ENCODE measurements around the gene SEPTIN5. TPM values are rescaled to one million over a fixed set of nuclear protein-coding genes. Genes with fewer than 3 reads are reported as not detected.

Gene SEPTIN5
- total RNA-seq, 4 donors from 2014 or later, result 14.0 to 124 (median 27.3) TPM

DNA sequence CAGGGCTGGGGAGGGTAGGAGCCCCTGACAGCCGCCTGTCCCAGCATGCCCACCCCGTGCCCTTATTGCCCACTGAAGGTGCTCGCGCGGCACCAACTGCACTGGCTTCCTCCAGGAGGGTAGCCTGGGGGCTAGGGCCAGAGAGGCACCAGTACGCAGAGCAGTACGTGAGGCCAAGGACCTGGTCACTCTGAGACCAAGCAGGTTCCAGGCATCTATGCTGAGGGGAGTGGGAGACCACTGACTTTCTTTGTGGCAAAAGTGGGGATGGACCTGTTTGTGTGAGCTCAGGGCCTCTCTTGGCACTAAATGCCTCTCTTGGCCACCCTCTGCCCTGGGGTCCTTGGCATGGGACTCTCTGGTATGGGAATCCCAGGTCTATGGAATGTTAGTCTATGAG, 19.9 kb downstream of the SEPTIN5 start:
- intact Hi-C loops (cut with DNase I), result no loop called here
- WGBS, 2 donors, result 88 to 93% methylated on average over 5 to 6 of the region's 7 CpGs
- DNase-seq, result no peak

DNA sequence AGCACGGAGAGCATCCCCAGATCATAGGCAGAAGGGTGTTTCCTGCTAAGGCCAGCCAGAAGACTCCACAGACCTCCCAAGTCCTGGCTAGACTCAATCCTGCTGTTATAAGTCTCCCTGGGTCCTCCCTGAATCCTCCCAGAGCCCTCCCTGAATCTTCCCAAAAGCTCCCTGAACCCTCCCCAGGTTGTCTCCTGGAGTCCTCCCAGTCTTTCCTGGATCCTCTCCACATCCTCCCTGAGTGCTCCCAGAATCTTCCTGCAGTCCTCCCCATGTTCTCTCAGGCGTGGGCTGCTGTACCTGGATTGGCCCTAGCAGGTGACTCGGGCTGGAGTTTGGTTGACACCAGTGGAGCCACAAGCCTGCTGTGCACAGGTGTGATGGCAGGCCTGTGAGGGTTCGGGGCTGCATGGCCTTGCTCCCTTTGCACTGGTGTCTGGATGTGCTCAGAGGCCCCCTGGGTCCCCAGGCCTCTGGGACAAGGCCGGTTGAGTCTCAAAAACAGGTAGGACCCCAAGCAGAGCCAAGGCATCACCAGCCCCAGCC, 20.6 kb downstream of the SEPTIN5 start:
- DNase-seq, result no peak
- Histone ChIP-seq H3K27ac (no peak overlapping the region), H3K27me3 (no peaks in the 10 kb centered on the region), H3K4me3 (replicated peaks in 1 of 3) (no peak overlapping the region), H3K4me1 (peaks cover 0 to 10% of the 10 kb centered on the region in 2 donors), H3K36me3 (no peaks in the 10 kb centered on the region), H3K9me3 (no peaks in the 10 kb centered on the region)
- intact Hi-C loops (cut with DNase I), result no loop called here
- 88 to 93% methylated on average over 3 to 4 of the region's 5 CpGs for WGBS, 2 donors
- TF ChIP-seq POLR2A (IDR thresholded peaks at IDR 0.05), result no peak
- TF ChIP-seq, protein P1, sequence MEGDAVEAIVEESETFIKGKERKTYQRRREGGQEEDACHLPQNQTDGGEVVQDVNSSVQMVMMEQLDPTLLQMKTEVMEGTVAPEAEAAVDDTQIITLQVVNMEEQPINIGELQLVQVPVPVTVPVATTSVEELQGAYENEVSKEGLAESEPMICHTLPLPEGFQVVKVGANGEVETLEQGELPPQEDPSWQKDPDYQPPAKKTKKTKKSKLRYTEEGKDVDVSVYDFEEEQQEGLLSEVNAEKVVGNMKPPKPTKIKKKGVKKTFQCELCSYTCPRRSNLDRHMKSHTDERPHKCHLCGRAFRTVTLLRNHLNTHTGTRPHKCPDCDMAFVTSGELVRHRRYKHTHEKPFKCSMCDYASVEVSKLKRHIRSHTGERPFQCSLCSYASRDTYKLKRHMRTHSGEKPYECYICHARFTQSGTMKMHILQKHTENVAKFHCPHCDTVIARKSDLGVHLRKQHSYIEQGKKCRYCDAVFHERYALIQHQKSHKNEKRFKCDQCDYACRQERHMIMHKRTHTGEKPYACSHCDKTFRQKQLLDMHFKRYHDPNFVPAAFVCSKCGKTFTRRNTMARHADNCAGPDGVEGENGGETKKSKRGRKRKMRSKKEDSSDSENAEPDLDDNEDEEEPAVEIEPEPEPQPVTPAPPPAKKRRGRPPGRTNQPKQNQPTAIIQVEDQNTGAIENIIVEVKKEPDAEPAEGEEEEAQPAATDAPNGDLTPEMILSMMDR (IDR thresholded peaks at IDR 0.05), result no peak

More for the DNA sequence above, 19.9 kb downstream of the SEPTIN5 start:
- Histone ChIP-seq H3K9me3 (no peaks in the 10 kb centered on the region), H3K27ac (no peak overlapping the region), H3K4me1 (peaks cover 0 to 10% of the 10 kb centered on the region in 2 donors), H3K4me3 (replicated peaks in 1 of 3) (no peak overlapping the region), H3K27me3 (no peaks in the 10 kb centered on the region), H3K36me3 (no peaks in the 10 kb centered on the region)
- no peak for TF ChIP-seq POLR2A (IDR thresholded peaks at IDR 0.05)
- TF ChIP-seq, protein P1 (IDR thresholded peaks at IDR 0.05), result no peak

DNA sequence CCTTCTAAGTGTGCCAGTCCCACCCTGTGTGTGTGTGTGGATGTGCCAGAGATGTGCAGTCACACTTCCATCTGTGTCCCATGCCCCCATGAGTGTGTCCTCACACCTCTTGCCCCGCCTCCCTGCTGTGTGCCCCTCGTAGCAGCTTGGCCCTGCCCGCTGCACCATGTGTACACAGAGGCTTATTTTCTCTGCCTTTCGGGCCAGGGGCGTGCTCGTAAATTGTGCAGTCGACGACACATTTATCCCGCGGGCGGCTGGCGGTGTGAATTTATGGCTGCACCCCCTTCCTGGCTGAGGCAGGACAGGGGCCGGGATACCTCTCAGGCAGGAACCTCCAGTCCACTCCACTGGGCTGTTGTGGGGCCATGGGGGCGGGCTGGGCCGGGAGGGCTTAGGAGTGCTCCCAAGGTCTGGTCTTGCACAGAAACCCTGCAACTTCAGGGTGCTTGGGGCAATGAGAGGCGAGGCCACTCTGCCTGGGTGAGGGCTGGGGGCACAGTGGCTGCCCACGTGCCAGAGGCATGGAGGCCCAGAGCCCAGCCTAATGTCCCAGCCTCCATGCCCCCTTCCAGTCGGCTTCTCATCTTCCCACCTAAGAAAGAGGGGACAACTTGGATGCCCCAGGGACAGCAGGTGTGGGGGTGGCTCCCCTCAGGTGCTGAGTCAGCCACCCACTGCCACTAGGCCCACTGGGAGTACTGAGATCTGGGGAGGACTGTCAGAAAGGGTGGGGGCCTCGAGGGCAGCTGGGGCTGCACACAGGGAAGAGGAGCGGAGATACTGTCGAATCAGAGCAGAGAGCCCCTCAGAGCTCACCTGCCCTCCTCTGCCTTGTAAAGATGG, 21.6 kb downstream of the SEPTIN5 start:
- intact Hi-C loops (cut with DNase I), result no loop called here
- H3K4me3 ChIP-seq (replicated peaks in 1 of 3), result no peak overlapping the region
- H3K4me1 ChIP-seq, result peaks cover 0 to 3% of the 10 kb centered on the region in 2 donors
- 85 to 87% methylated on average over 11 to 18 of the region's 21 CpGs for WGBS, 2 donors
- no peak for DNase-seq
- no peak overlapping the region for H3K27ac ChIP-seq
- H3K9me3 ChIP-seq, result no peaks in the 10 kb centered on the region
- H3K27me3 ChIP-seq, result no peaks in the 10 kb centered on the region
- TF ChIP-seq, protein P1 (IDR thresholded peaks at IDR 0.05), result no peak
- no peak for TF ChIP-seq POLR2A (IDR thresholded peaks at IDR 0.05)
- no peaks in the 10 kb centered on the region for H3K36me3 ChIP-seq

- no peaks in the 10 kb centered on the region for H3K36me3 ChIP-seq
- no peak overlapping the region for H3K4me3 ChIP-seq (replicated peaks in 1 of 3)
- no peak for DNase-seq
- TF ChIP-seq, protein P1 (IDR thresholded peaks at IDR 0.05), result no peak
- 81 to 90% methylated on average over 5 to 11 of the region's 17 CpGs for WGBS, 2 donors
- H3K4me1 ChIP-seq, result no peaks in the 10 kb centered on the region
- intact Hi-C loops (cut with DNase I), result no loop called here
- H3K27me3 ChIP-seq, result no peaks in the 10 kb centered on the region
- H3K9me3 ChIP-seq, result no peaks in the 10 kb centered on the region
- H3K27ac ChIP-seq, result no peak overlapping the region
These were observed 23.8 kb downstream of the SEPTIN5 start for GRCh38 chr22:19737846-19738663.
